H1 (cell line): Measurements from ENCODE around the gene PASD1. TPM values are rescaled to one million over a fixed set of nuclear protein-coding genes. Genes with fewer than 3 reads are reported as not detected.

ENCODE experiments used
- CTCF ChIA-PET: fragments of 300-600 bp; sonication (Branson Sonifier 250); formaldehyde crosslinking; loops from one replicate; lab custom pipeline; 2021; ENCODE audit not compliant: partially characterized antibody; lab: Charles Lee
- POLR2A ChIA-PET: fragments of 300-600 bp; sonication (Branson Sonifier 250); formaldehyde crosslinking; loops from one replicate; lab custom pipeline; 2021; ENCODE audit warnings: inconsistent platforms; ENCODE audit not compliant: partially characterized antibody; lab: Charles Lee
- DNase-seq, 2 experiments: peaks; one replicate each; pipeline versions ENCODE4 v3.0.0 to v3.0.0-alpha.2; 2010 to 2022; ENCODE audit warnings: low spot score in 2 of 2, low read depth in 1 of 2, mixed read lengths in 1 of 2
- FAIRE-seq: peaks from 2 replicates; lab custom pipeline; 2011; peaks lifted over from hg19 to GRCh38; lab: Jason Lieb, UNC
- H2AFZ ChIP-seq: 2 replicates; pipeline ENCODE4 v1.8.1; 2012; ENCODE audit warnings: low read length, inconsistent platforms
- H2AK5ac ChIP-seq: 2 replicates; pipeline ENCODE4 v1.6.1; 2013; ENCODE audit warnings: low read depth, low read length
- H2BK120ac ChIP-seq: replicated peaks from 2 replicates; pipeline ENCODE3; 2013; ENCODE audit warnings: low read depth, low read length, inconsistent platforms
- H2BK12ac ChIP-seq: 2 replicates; pipeline ENCODE4 v1.6.1; 2013; ENCODE audit warnings: low read depth, low read length
- H2BK15ac ChIP-seq: 2 replicates; pipeline ENCODE4 v1.6.1; 2013; ENCODE audit warnings: low read length
- H2BK20ac ChIP-seq: 2 replicates; pipeline ENCODE4 v1.6.1; 2013; ENCODE audit warnings: low read length
- H2BK5ac ChIP-seq: 2 replicates; pipeline ENCODE4 v1.6.1; 2013; ENCODE audit warnings: low read depth, low read length
- H3K14ac ChIP-seq: 2 replicates; pipeline ENCODE4 v1.6.1; 2013; ENCODE audit warnings: inconsistent platforms; ENCODE audit not compliant: insufficient read length
- H3K18ac ChIP-seq: 2 replicates; pipeline ENCODE4 v1.6.1; 2013; ENCODE audit warnings: low read length; ENCODE audit errors: extremely low read depth
- H3K23ac ChIP-seq: 2 replicates; pipeline ENCODE4 v1.6.1; 2013; ENCODE audit warnings: inconsistent platforms; ENCODE audit not compliant: insufficient read length
- H3K23me2 ChIP-seq: 2 replicates; pipeline ENCODE4 v1.6.1; 2013; ENCODE audit warnings: low read depth, low read length
- H3K27ac ChIP-seq: 2 replicates; pipeline ENCODE4 v1.6.1; 2011; ENCODE audit warnings: low read depth, low read length, inconsistent platforms
- H3K27me3 ChIP-seq, 4 experiments: replicated peaks in 1 of 4; 1 replicate in 1 of 4; 2 replicates in 3 of 4; pipeline versions ENCODE4 v1.6.1 to v1.8.1; 2011 to 2013; ENCODE audit warnings: low read length in 3 of 4, mild to moderate bottlenecking in 3 of 4, inconsistent platforms in 2 of 4, mixed read lengths in 2 of 4, moderate library complexity in 1 of 4; ENCODE audit not compliant: control insufficient read depth in 3 of 4, insufficient read depth in 3 of 4; ENCODE audit errors: extremely low read depth in 1 of 4
- H3K36me3 ChIP-seq, 4 experiments: 2 replicates each; pipeline versions ENCODE4 v1.6.1 to v1.8.1; 2011 to 2013; ENCODE audit warnings: mild to moderate bottlenecking in 4 of 4, low read length in 3 of 4, moderate library complexity in 2 of 4, control low read depth in 1 of 4, inconsistent platforms in 1 of 4; ENCODE audit not compliant: insufficient read depth in 4 of 4, control insufficient read depth in 2 of 4
- H3K4ac ChIP-seq: replicated peaks from 2 replicates; pipeline ENCODE3; 2013; ENCODE audit warnings: low read length, low read depth, mixed read lengths, inconsistent platforms; ENCODE audit not compliant: insufficient read length
- H3K4me1 ChIP-seq, 4 experiments: replicated peaks in 1 of 4; 1 replicate in 1 of 4; 2 replicates in 3 of 4; pipeline versions ENCODE4 v1.6.1 to v1.8.1; 2011 to 2013; ENCODE audit warnings: low read length in 3 of 4, inconsistent platforms in 2 of 4, mixed read lengths in 1 of 4; ENCODE audit not compliant: insufficient read depth in 4 of 4, control insufficient read depth in 3 of 4
- H3K4me2 ChIP-seq, 2 experiments: 2 replicates each; pipeline versions ENCODE4 v1.6.1 to v1.8.1; 2011 to 2013; ENCODE audit warnings: low read depth in 2 of 2, low read length in 2 of 2, control low read depth in 1 of 2, inconsistent platforms in 1 of 2, mild to moderate bottlenecking in 1 of 2; ENCODE audit not compliant: insufficient read depth in 1 of 2
- H3K4me3 ChIP-seq, 4 experiments: fragments of 200-600, 300-600 bp in 1 of 4; sonication (generic), shearing (Covaris generic), sonication (Bioruptor Twin) in 1 of 4; 2 replicates each; pipeline versions ENCODE4 v1.5.1 to v1.8.1; 2011 to 2016; ENCODE audit warnings: low read length in 4 of 4, low read depth in 3 of 4, control low read depth in 2 of 4, inconsistent platforms in 2 of 4, mild to moderate bottlenecking in 2 of 4, mixed read lengths in 1 of 4, moderate library complexity in 1 of 4; ENCODE audit not compliant: insufficient read depth in 2 of 4; ENCODE audit errors: extremely low read depth in 1 of 4
- H3K56ac ChIP-seq: replicated peaks from 2 replicates; pipeline ENCODE3; 2013; ENCODE audit warnings: low read depth, mild to moderate bottlenecking, mixed read lengths, low read length, inconsistent platforms; ENCODE audit not compliant: insufficient read length
- H3K79me1 ChIP-seq: 2 replicates; pipeline ENCODE4 v1.6.1; 2013; ENCODE audit warnings: low read depth, low read length, control low read depth
- H3K79me2 ChIP-seq, 2 experiments: 2 replicates each; pipeline versions ENCODE4 v1.6.1 to v1.8.1; 2012 to 2013; ENCODE audit warnings: low read length in 2 of 2, mild to moderate bottlenecking in 2 of 2, inconsistent platforms in 1 of 2; ENCODE audit not compliant: insufficient read depth in 2 of 2, control insufficient read depth in 1 of 2
- H3K9ac ChIP-seq, 4 experiments: replicated peaks in 1 of 4; 1 replicate in 1 of 4; 2 replicates in 3 of 4; pipeline versions ENCODE4 v1.6.1 to v1.8.1; 2011 to 2013; ENCODE audit warnings: low read depth in 3 of 4, low read length in 3 of 4, control low read depth in 2 of 4, mild to moderate bottlenecking in 2 of 4, moderate library complexity in 2 of 4, inconsistent platforms in 1 of 4; ENCODE audit errors: extremely low read depth in 1 of 4
- H3K9me3 ChIP-seq, 2 experiments: 2 replicates each; pipeline versions ENCODE4 v1.6.1 to v1.8.1; 2012 to 2013; ENCODE audit warnings: mild to moderate bottlenecking in 2 of 2, moderate library complexity in 2 of 2, control low read depth in 1 of 2, inconsistent platforms in 1 of 2, low read depth in 1 of 2, low read length in 1 of 2, mixed read lengths in 1 of 2; ENCODE audit not compliant: insufficient read depth in 2 of 2
- H4K20me1 ChIP-seq, 2 experiments: replicated peaks in 1 of 2; 2 replicates each; pipeline versions ENCODE3 to v1.8.1; 2011 to 2013; ENCODE audit warnings: inconsistent platforms in 2 of 2, low read length in 2 of 2, mild to moderate bottlenecking in 1 of 2; ENCODE audit not compliant: insufficient read depth in 2 of 2, control insufficient read depth in 1 of 2
- H4K5ac ChIP-seq: 2 replicates; pipeline ENCODE4 v1.6.1; 2013; ENCODE audit warnings: low read length, low read depth, mixed read lengths, inconsistent platforms; ENCODE audit not compliant: insufficient read length
- H4K8ac ChIP-seq: 2 replicates; pipeline ENCODE4 v1.8.0; 2013; ENCODE audit warnings: mild to moderate bottlenecking, moderate library complexity, low read length, inconsistent platforms; ENCODE audit not compliant: insufficient read depth; ENCODE audit errors: extremely low read depth
- H4K91ac ChIP-seq: replicated peaks from 2 replicates; pipeline ENCODE3; 2013; ENCODE audit warnings: low read length, mixed read lengths, inconsistent platforms; ENCODE audit not compliant: insufficient read length
- BACH1 ChIP-seq: IDR thresholded peaks from 2 replicates; pipeline ENCODE4 v1.6.1; 2012; ENCODE audit warnings: low read length, improper control_type of control experiment
- HDAC6 ChIP-seq: IDR thresholded peaks from one replicate; pipeline ENCODE4 v1.7.1; 2012; ENCODE audit warnings: low read depth, mild to moderate bottlenecking, inconsistent platforms, low read length, moderate library complexity
- MAX ChIP-seq: IDR thresholded peaks from 2 replicates; pipeline ENCODE4 v1.6.1; 2012; ENCODE audit warnings: inconsistent platforms
- SAP30 ChIP-seq: fragments of 300-600 bp; sonication (generic); IDR thresholded peaks from 2 replicates; pipeline ENCODE4 v1.7.1; 2012; ENCODE audit warnings: low read length, moderate library complexity, mild to moderate bottlenecking, inconsistent platforms; ENCODE audit not compliant: insufficient read depth, insufficient replicate concordance
- TAF7 ChIP-seq: optimal IDR thresholded peaks from 2 replicates; pipeline ENCODE3; 2011; ENCODE audit warnings: low read depth, mild to moderate bottlenecking, inconsistent platforms, low read length, moderate library complexity, borderline replicate concordance
- TEAD4 ChIP-seq: IDR thresholded peaks from 2 replicates; pipeline ENCODE4 v1.6.1; 2012; ENCODE audit warnings: low read depth, low read length, inconsistent platforms, mixed read lengths
- ZNF274 ChIP-seq: IDR thresholded peaks from 2 replicates; pipeline ENCODE4 v1.7.0; 2012; ENCODE audit warnings: low read length, borderline replicate concordance; ENCODE audit errors: extremely low read depth
- WGBS, 2 experiments: shearing (Covaris generic) in 1 of 2; methylation state at CpG; one replicate each; pipeline versions ENCODE4 v1.1.6 to v1.1.7; 2013 to 2015; ENCODE audit warnings: low lambda C conversion rate in 2 of 2, mixed read lengths in 2 of 2, inconsistent platforms in 1 of 2, low coverage in 1 of 2, missing lambda C conversion rate in 1 of 2; ENCODE audit not compliant: insufficient replicate concordance in 2 of 2, insufficient coverage in 1 of 2, insufficient read length in 1 of 2; ENCODE audit errors: extremely low coverage in 1 of 2, missing lambda C conversion rate in 1 of 2; 5-methylcytosine and 5-hydroxymethylcytosine counted together
- polyA plus RNA-seq, 7 experiments: library from polyadenylated mRNA; depleted of rRNA in 3 of 7; stranded (reverse) in 5 of 7; unstranded in 2 of 7; fragments of >200 nt in 5 of 7; fragments of 200-250 nt in 2 of 7; gene quantifications; 1 replicate in 5 of 7; 2 replicates in 1 of 7; 4 replicates in 1 of 7; pipeline versions ENCODE4 v1.2.1 to v1.2.3, GENCODE V29; 2011 to 2013; ENCODE audit warnings: missing spikeins in 2 of 7, mixed read lengths in 2 of 7
- total RNA-seq: library from RNA; stranded (reverse); fragmentation: NEBNext Ultra II Directional; extraction: Animal tissue kit (Norgen Biotek cat#: 25700); gene quantifications from 2 replicates; pipeline ENCODE4 v1.2.1, GENCODE V29; 2021

PASD1 gene
- total and polyA plus RNA-seq, 2 of the 8 experiments (the other 6 are each of a cell fraction or from before 2014, with no cell fraction given), result 0.03 to 0.09 TPM

GRCh38 chrX:151702026-151702714 lies 138.7 kb downstream of the PASD1 start:
- DNase-seq (no peak), FAIRE-seq (no peak)
- no peak overlapping the region for H3K27ac ChIP-seq
- no peaks in the 10 kb centered on the region for H3K79me2 ChIP-seq
- no peaks in the 10 kb centered on the region for H3K27me3 ChIP-seq
- H4K20me1 ChIP-seq, result no peaks in the 10 kb centered on the region
- no peak overlapping the region for H2BK20ac ChIP-seq
- no peak overlapping the region for H4K8ac ChIP-seq
- ChIA-PET POLR2A (no interaction called here), CTCF (interaction anchor here (1.5 kb wide), 1 partner anchor 12 kb away, joined by 3 read pairs; no protein-coding TSS in a partner anchor)
- H4K5ac ChIP-seq, result no peak overlapping the region
- H3K9ac ChIP-seq, result no peak overlapping the region
- no peak overlapping the region for H2AK5ac ChIP-seq
- H2BK15ac ChIP-seq, result no peak overlapping the region
- no peaks in the 10 kb centered on the region for H3K36me3 ChIP-seq
- no peak overlapping the region for H3K56ac ChIP-seq
- no peak overlapping the region for H3K23ac ChIP-seq
- H4K91ac ChIP-seq, result no peak overlapping the region
- no peak overlapping the region for H2AFZ ChIP-seq
- H3K79me1 ChIP-seq, result no peaks in the 10 kb centered on the region
- H3K14ac ChIP-seq, result no peak overlapping the region
- H3K23me2 ChIP-seq, result no peaks in the 10 kb centered on the region
- no peak overlapping the region for H3K4me3 ChIP-seq
- no peak overlapping the region for H3K18ac ChIP-seq
- no peaks in the 10 kb centered on the region for H3K4me1 ChIP-seq
- no peak overlapping the region for H2BK12ac ChIP-seq
- no peak overlapping the region for H3K4me2 ChIP-seq
- H3K4ac ChIP-seq, result no peak overlapping the region
- H2BK5ac ChIP-seq, result no peak overlapping the region
- no peaks in the 10 kb centered on the region for H3K9me3 ChIP-seq
- no peak overlapping the region for H2BK120ac ChIP-seq
- 91% methylated on average over 6 of the region's 9 CpGs; no CpG with 5 or more reads in 1 of the 2 experiments for WGBS, 2 experiments
- TF ChIP-seq HDAC6 (no peak), BACH1 (no peak), SAP30 (no peak), TEAD4 (no peak), TAF7 (no peak), MAX (no peak), ZNF274 (no peak)
